IPS-15b (cell line): Measurements from ENCODE around the gene ANXA10.
"Not testable (repeated sequence)": the region's sequence is repeated elsewhere in the genome, so short reads cannot be mapped to it uniquely, and the experiment has no call there.

Source experiments
- H3K27me3 ChIP-seq: one replicate; pipeline ENCODE4 v1.6.1; 2013; ENCODE audit warnings: low read length; ENCODE audit not compliant: control insufficient read depth, insufficient read depth
- H3K36me3 ChIP-seq: one replicate; pipeline ENCODE4 v1.6.1; 2013; ENCODE audit warnings: low read length; ENCODE audit not compliant: control insufficient read depth, insufficient read depth
- H3K4me1 ChIP-seq: one replicate; pipeline ENCODE4 v1.6.1; 2013; ENCODE audit warnings: mild to moderate bottlenecking, low read length; ENCODE audit not compliant: control insufficient read depth, insufficient read depth
- H3K4me3 ChIP-seq: one replicate; pipeline ENCODE4 v1.5.1; 2013; ENCODE audit warnings: low read depth, low read length
- H3K9ac ChIP-seq: one replicate; pipeline ENCODE4 v1.6.1; 2013; ENCODE audit warnings: low read depth, mild to moderate bottlenecking, low read length
- H3K9me3 ChIP-seq: one replicate; pipeline ENCODE4 v1.6.1; 2013; ENCODE audit warnings: mild to moderate bottlenecking, low read length; ENCODE audit not compliant: control insufficient read depth, insufficient read depth

Gene ANXA10

GRCh38 chr4:168119890-168120289 is 27.6 kb downstream of the ANXA10 start:
- Histone ChIP-seq H3K9me3 (no peaks in the 10 kb centered on the region), H3K9ac (no peak overlapping the region), H3K36me3 (no peaks in the 10 kb centered on the region), H3K4me3 (no peak overlapping the region), H3K27me3 (no peaks in the 10 kb centered on the region), H3K4me1 (no peaks in the 10 kb centered on the region)

- Histone ChIP-seq H3K9me3 (no peaks in the 10 kb centered on the region), H3K36me3 (no peaks in the 10 kb centered on the region), H3K4me3 (no peak overlapping the region), H3K27me3 (no peaks in the 10 kb centered on the region), H3K4me1 (no peaks in the 10 kb centered on the region), H3K9ac (no peak overlapping the region)
Observed at GRCh38 chr4:168120811-168121210, 28.5 kb downstream of the ANXA10 start.

- Histone ChIP-seq H3K27me3 (no peaks in the 10 kb centered on the region), H3K4me1 (peaks cover 2% of the 10 kb centered on the region), H3K9ac (no peak overlapping the region), H3K4me3 (no peak overlapping the region), H3K36me3 (no peaks in the 10 kb centered on the region), H3K9me3 (no peaks in the 10 kb centered on the region)
Observed at GRCh38 chr4:168124008-168124641, 31.8 kb downstream of the ANXA10 start.

- H3K4me3 ChIP-seq: no peak overlapping the region
- H3K4me1 ChIP-seq: peaks cover 2% of the 10 kb centered on the region
Observed at GRCh38 chr4:168126952-168127351, 34.6 kb downstream of the ANXA10 start.

GRCh38 chr4:168128601-168129000 is 36.3 kb downstream of the ANXA10 start:
- Histone ChIP-seq H3K36me3 (no peaks in the 10 kb centered on the region), H3K4me3 (no peak overlapping the region), H3K9me3 (no peaks in the 10 kb centered on the region), H3K27me3 (no peaks in the 10 kb centered on the region), H3K9ac (no peak overlapping the region), H3K4me1 (peaks cover 2% of the 10 kb centered on the region)

More at GRCh38 chr4:168126952-168127351, 34.6 kb downstream of the ANXA10 start:
- Histone ChIP-seq H3K36me3 (no peaks in the 10 kb centered on the region), H3K9ac (no peak overlapping the region), H3K9me3 (no peaks in the 10 kb centered on the region), H3K27me3 (no peaks in the 10 kb centered on the region)

GRCh38 chr4:168129046-168129772 is 36.9 kb downstream of the ANXA10 start:
- no peaks in the 10 kb centered on the region for H3K36me3 ChIP-seq
- no peaks in the 10 kb centered on the region for H3K27me3 ChIP-seq
- no peaks in the 10 kb centered on the region for H3K9me3 ChIP-seq
- H3K4me3 ChIP-seq: no peak overlapping the region
- H3K9ac ChIP-seq: no peak overlapping the region
- peaks cover 2% of the 10 kb centered on the region for H3K4me1 ChIP-seq

GRCh38 chr4:168129802-168130201 is 37.5 kb downstream of the ANXA10 start:
- Histone ChIP-seq H3K36me3 (no peaks in the 10 kb centered on the region), H3K27me3 (no peaks in the 10 kb centered on the region), H3K9ac (no peak overlapping the region), H3K4me3 (no peak overlapping the region), H3K9me3 (no peaks in the 10 kb centered on the region), H3K4me1 (peaks cover 2% of the 10 kb centered on the region)

- Histone ChIP-seq H3K36me3 (no peaks in the 10 kb centered on the region), H3K4me1 (peaks cover 2% of the 10 kb centered on the region), H3K9me3 (no peaks in the 10 kb centered on the region), H3K4me3 (no peak overlapping the region), H3K27me3 (no peaks in the 10 kb centered on the region), H3K9ac (no peak overlapping the region)
Observed at GRCh38 chr4:168131196-168131595, 38.9 kb downstream of the ANXA10 start.

- Histone ChIP-seq H3K4me1 (no peaks in the 10 kb centered on the region), H3K27me3 (no peaks in the 10 kb centered on the region), H3K9me3 (no peaks in the 10 kb centered on the region), H3K9ac (no peak overlapping the region), H3K4me3 (no peak overlapping the region), H3K36me3 (no peaks in the 10 kb centered on the region)
Observed at GRCh38 chr4:168134651-168135050, 42.3 kb downstream of the ANXA10 start.

- not testable (repeated sequence) for H3K4me3 ChIP-seq, H3K27me3 ChIP-seq, H3K4me1 ChIP-seq, H3K9ac ChIP-seq, H3K36me3 ChIP-seq, H3K9me3 ChIP-seq
Observed at GRCh38 chr4:168135860-168136259, 43.5 kb downstream of the ANXA10 start.

GRCh38 chr4:168137695-168138094 is 45.4 kb downstream of the ANXA10 start:
- H3K4me1 ChIP-seq, H3K9ac ChIP-seq, H3K36me3 ChIP-seq, H3K27me3 ChIP-seq, H3K9me3 ChIP-seq, H3K4me3 ChIP-seq: not testable (repeated sequence)

- no peaks in the 10 kb centered on the region for H3K27me3 ChIP-seq
- H3K9me3 ChIP-seq: no peaks in the 10 kb centered on the region
- H3K4me3 ChIP-seq: no peak overlapping the region
- no peaks in the 10 kb centered on the region for H3K4me1 ChIP-seq
- no peak overlapping the region for H3K9ac ChIP-seq
- H3K36me3 ChIP-seq: no peaks in the 10 kb centered on the region
Observed at GRCh38 chr4:168138143-168138542, 45.8 kb downstream of the ANXA10 start.
